Tibial nerve (tissue), 4 donors: ENCODE data around the gene KANTR. TPM values are rescaled to one million over a fixed set of nuclear protein-coding genes. Genes with fewer than 3 reads are reported as not detected.

Source experiments
- DNase-seq, 2 donors: peaks; one replicate each; pipeline ENCODE4 v3.0.0-alpha.2; 2019; ENCODE audit warnings: low spot score in 2 of 2
- H3K27ac ChIP-seq, 4 donors: fragments of 200-600 bp; sonication (generic) in 3 of 4; one replicate each; pipeline ENCODE4 v1.5.1; 2017 to 2019; ENCODE audit warnings: mild to moderate bottlenecking in 1 of 4
- H3K27me3 ChIP-seq, 2 donors: fragments of 200-600 bp; sonication (generic) in 1 of 2; one replicate each; pipeline versions ENCODE4 v1.5.1 to v1.6.0; 2017 to 2019
- H3K36me3 ChIP-seq, 3 donors: fragments of 200-600 bp; sonication (generic); one replicate each; pipeline ENCODE4 v1.5.1; 2018 to 2019
- H3K4me1 ChIP-seq, 4 donors: fragments of 200-600 bp; sonication (generic) in 3 of 4; one replicate each; pipeline ENCODE4 v1.5.1; 2017 to 2019
- H3K4me3 ChIP-seq, 4 donors: fragments of 200-600 bp; sonication (generic) in 3 of 4; one replicate each; pipeline ENCODE4 v1.5.1; 2017 to 2019; ENCODE audit warnings: mild to moderate bottlenecking in 1 of 4, moderate library complexity in 1 of 4
- H3K9me3 ChIP-seq, 4 donors: fragments of 200-600 bp; sonication (generic) in 3 of 4; one replicate each; pipeline ENCODE4 v1.5.1; 2017 to 2019
- EP300 ChIP-seq, 2 donors: sonication (generic); formaldehyde crosslinking; IDR thresholded peaks; one replicate each; pipeline ENCODE4 v1.6.1; 2017; ENCODE audit warnings: antibody characterized with exemption in 2 of 2, mild to moderate bottlenecking in 1 of 2
- POLR2A ChIP-seq, 2 donors: fragments of 450-650 bp; IDR thresholded peaks; one replicate each; pipeline ENCODE4 v1.6.1; 2017; ENCODE audit warnings: antibody characterized with exemption in 2 of 2, mild to moderate bottlenecking in 2 of 2, moderate library complexity in 2 of 2
- WGBS, 2 donors: methylation state at CpG; one replicate each; pipeline ENCODE4 v1.1.5; 2018; 5-methylcytosine and 5-hydroxymethylcytosine counted together
- total RNA-seq, 4 donors: library from RNA; depleted of rRNA; stranded (reverse); fragments of >200 nt; gene quantifications; one replicate each; pipeline ENCODE4 v1.1.0, GENCODE V29; 2016
- TF ChIP-seq, protein P1 (sequence below), 5 experiments: fragments of 200-600 bp in 3 of 5; fragments of 450-650 bp in 2 of 5; sonication (generic) in 3 of 5; IDR thresholded peaks; one replicate each; pipeline ENCODE4 v1.5.1; 2016 to 2019; ENCODE audit warnings: antibody characterized with exemption in 5 of 5, mild to moderate bottlenecking in 3 of 5, moderate library complexity in 2 of 5

KANTR gene
- total RNA-seq, 4 donors from 2014 or later: 26.4 to 37.6 (median 32.2) TPM

DNA sequence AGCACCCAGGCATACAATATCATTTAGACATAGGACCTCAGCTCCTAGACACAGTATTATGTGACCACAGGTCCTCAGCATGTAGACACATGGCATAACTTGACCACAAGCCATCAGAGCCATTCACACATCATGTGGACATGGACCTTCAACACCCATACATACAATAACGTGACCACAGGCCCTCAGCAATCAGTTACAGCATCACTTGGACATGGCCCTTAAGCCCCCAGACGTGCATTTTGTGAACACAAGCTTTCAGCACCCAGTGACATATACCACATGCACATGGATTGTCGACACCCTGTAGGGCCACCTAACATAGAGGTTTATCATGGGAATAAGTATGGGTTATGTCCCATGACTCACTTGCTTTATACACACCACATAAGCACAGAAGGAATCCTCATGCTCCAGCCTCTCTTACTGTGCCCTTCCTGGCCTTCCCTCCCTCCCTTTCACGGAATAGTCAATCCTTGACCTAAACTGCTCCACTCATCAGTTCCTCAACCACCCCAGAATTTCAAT, 9.8 kb upstream of the KANTR start:
- Histone ChIP-seq H3K4me3 (peak overlapping the region; percentile 55 to 83 (median 70)), H3K9me3 (no peaks in the 10 kb centered on the region), H3K27ac (peak overlapping the region; percentile 92 to 98 (median 96)), H3K27me3 (peaks cover 0 to 11% of the 10 kb centered on the region in 2 donors), H3K36me3 (peaks cover 0 to 11% (median 0%) of the 10 kb centered on the region in 3 donors), H3K4me1 (peaks cover 0 to 43% (median 9%) of the 10 kb centered on the region in 4 donors)
- TF ChIP-seq, protein P1, sequence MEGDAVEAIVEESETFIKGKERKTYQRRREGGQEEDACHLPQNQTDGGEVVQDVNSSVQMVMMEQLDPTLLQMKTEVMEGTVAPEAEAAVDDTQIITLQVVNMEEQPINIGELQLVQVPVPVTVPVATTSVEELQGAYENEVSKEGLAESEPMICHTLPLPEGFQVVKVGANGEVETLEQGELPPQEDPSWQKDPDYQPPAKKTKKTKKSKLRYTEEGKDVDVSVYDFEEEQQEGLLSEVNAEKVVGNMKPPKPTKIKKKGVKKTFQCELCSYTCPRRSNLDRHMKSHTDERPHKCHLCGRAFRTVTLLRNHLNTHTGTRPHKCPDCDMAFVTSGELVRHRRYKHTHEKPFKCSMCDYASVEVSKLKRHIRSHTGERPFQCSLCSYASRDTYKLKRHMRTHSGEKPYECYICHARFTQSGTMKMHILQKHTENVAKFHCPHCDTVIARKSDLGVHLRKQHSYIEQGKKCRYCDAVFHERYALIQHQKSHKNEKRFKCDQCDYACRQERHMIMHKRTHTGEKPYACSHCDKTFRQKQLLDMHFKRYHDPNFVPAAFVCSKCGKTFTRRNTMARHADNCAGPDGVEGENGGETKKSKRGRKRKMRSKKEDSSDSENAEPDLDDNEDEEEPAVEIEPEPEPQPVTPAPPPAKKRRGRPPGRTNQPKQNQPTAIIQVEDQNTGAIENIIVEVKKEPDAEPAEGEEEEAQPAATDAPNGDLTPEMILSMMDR (IDR thresholded peaks at IDR 0.05): no peak
- TF ChIP-seq EP300 (IDR thresholded peaks at IDR 0.05): peak in 1 of 2 donors; percentile 38
- 48 to 54% methylated on average over 4 of the region's 4 CpGs for WGBS, 2 donors
- DNase-seq: no peak

DNA sequence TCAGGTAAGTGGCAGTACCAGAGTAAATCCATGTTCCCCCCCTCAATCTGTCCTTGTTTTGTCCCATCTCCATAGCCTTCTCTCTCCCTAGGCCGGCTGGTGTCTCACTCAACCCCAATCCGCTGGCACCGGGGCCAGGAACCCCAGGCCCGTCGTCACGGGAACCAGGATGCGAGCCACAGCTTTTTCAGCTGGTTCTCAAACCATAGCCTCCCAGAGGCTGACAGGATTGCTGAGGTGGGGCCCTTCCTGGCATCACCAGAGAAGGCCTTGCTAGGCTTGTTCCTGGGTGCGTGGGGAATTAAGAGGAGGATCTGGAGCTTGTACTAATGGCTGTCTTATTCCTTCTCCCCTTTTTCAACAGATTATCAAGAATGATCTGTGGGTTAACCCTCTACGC, 9.1 kb upstream of the KANTR start:
- Histone ChIP-seq H3K27ac (peak overlapping the region; percentile 63 to 98 (median 96)), H3K27me3 (peaks cover 0 to 11% of the 10 kb centered on the region in 2 donors), H3K9me3 (no peaks in the 10 kb centered on the region), H3K36me3 (peaks cover 0 to 11% (median 0%) of the 10 kb centered on the region in 3 donors), H3K4me3 (peak overlapping the region in 2 of 4 donors; percentile 55 to 83), H3K4me1 (peaks cover 0 to 43% (median 9%) of the 10 kb centered on the region in 4 donors)
- no peak for DNase-seq
- TF ChIP-seq, protein P1 (IDR thresholded peaks at IDR 0.05): no peak
- no peak for TF ChIP-seq POLR2A (IDR thresholded peaks at IDR 0.05)
- TF ChIP-seq EP300 (IDR thresholded peaks at IDR 0.05): no peak
- WGBS, 2 donors: 66 to 80% methylated on average over 8 to 9 of the region's 9 CpGs

DNA sequence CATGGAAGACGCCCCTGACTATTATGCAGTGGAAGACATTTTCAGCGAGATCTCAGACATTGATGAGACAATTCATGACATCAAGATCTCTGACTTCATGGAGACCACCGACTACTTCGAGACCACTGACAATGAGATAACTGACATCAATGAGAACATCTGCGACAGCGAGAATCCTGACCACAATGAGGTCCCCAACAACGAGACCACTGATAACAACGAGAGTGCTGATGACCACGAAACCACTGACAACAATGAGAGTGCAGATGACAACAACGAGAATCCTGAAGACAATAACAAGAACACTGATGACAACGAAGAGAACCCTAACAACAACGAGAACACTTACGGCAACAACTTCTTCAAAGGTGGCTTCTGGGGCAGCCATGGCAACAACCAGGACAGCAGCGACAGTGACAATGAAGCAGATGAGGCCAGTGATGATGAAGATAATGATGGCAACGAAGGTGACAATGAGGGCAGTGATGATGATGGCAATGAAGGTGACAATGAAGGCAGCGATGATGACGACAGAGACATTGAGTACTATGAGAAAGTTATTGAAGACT, 8.2 kb upstream of the KANTR start:
- Histone ChIP-seq H3K4me3 (peak overlapping the region in 1 of 4 donors; percentile 83), H3K27me3 (peaks cover 0 to 11% of the 10 kb centered on the region in 2 donors), H3K36me3 (peaks cover 0 to 11% (median 0%) of the 10 kb centered on the region in 3 donors), H3K27ac (peak overlapping the region; percentile 63 to 98 (median 96)), H3K9me3 (no peaks in the 10 kb centered on the region), H3K4me1 (peaks cover 0 to 43% (median 9%) of the 10 kb centered on the region in 4 donors)
- TF ChIP-seq POLR2A (IDR thresholded peaks at IDR 0.05): no peak
- no peak for TF ChIP-seq EP300 (IDR thresholded peaks at IDR 0.05)
- TF ChIP-seq, protein P1 (IDR thresholded peaks at IDR 0.05): no peak
- WGBS, 2 donors: 71 to 85% methylated on average over 13 to 17 of the region's 17 CpGs
- no peak for DNase-seq

DNA sequence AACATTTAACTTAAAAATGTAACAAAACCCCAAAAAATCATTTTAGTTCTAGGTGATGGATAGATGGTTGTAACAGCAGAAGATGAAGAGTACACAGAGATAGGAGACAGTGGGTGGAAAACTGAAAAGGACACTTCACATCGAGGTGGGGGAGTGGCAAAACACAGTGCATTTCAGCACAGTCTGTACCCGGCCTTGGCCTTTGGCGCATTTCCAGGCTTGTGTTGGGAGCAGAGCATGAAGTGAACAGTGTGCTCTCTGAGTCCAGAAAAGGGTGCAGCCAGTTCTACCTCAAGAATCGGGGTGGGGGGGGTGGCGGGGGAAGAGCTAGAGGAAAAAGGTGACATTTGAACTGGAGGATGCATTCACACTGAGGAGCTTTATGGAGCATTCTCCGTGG, 7.5 kb upstream of the KANTR start:
- H3K36me3 ChIP-seq: peaks cover 0 to 11% (median 0%) of the 10 kb centered on the region in 3 donors
- DNase-seq: peak; percentile 63 to 65
- H3K4me1 ChIP-seq: peaks cover 0 to 43% (median 9%) of the 10 kb centered on the region in 4 donors
- peak overlapping the region; percentile 79 to 98 (median 96) for H3K27ac ChIP-seq
- H3K27me3 ChIP-seq: peaks cover 0 to 11% of the 10 kb centered on the region in 2 donors
- H3K9me3 ChIP-seq: no peaks in the 10 kb centered on the region
- WGBS, 2 donors: 36 to 40% methylated on average over 6 of the region's 6 CpGs
- peak overlapping the region in 1 of 4 donors; percentile 83 for H3K4me3 ChIP-seq
- TF ChIP-seq EP300 (IDR thresholded peaks at IDR 0.05): peak in 1 of 2 donors; percentile 75
- TF ChIP-seq, protein P1 (IDR thresholded peaks at IDR 0.05): no peak

DNA sequence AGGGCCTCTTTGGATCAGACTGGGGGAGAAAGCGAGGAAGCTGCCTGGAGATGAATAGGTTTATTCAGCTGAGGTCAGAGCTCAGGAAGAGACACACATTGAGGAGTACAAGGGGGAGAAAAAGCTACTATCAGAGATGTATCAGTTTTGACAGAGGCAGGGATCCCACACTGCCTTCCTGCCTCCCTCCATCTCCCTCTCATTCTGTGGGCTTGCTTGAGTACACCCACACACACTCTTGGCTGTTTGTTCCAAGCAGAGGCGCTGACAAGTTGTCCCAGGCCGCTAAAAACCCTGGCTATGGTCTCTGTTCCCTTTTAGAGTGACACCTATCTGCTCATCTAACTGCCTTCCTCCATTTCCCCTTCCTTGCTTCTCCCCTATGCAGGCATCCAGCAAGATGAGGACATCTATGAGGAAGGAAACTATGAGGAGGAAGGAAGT, 6.5 kb upstream of the KANTR start:
- peak overlapping the region; percentile 79 to 98 (median 90) for H3K27ac ChIP-seq
- WGBS, 2 donors: 47 to 68% methylated on average over 3 of the region's 3 CpGs
- H3K36me3 ChIP-seq: peaks cover 0 to 11% (median 0%) of the 10 kb centered on the region in 3 donors
- H3K4me1 ChIP-seq: peaks cover 0 to 43% (median 9%) of the 10 kb centered on the region in 4 donors
- no peaks in the 10 kb centered on the region for H3K9me3 ChIP-seq
- peaks cover 0 to 11% of the 10 kb centered on the region in 2 donors for H3K27me3 ChIP-seq
- DNase-seq: no peak
- peak overlapping the region in 1 of 4 donors; percentile 83 for H3K4me3 ChIP-seq
- peak in 1 of 2 donors; percentile 56 for TF ChIP-seq EP300 (IDR thresholded peaks at IDR 0.05)
- TF ChIP-seq POLR2A (IDR thresholded peaks at IDR 0.05): no peak
- TF ChIP-seq, protein P1 (IDR thresholded peaks at IDR 0.05): no peak
